Activated CD8-positive, alpha-beta memory T cell treated with anti-CD3 and anti-CD28 coated beads, Interleukin-2, amount 50 U/mL, for 1 hour (primary cell): ENCODE measurements around the gene PTPRG.

Experiments used
- DNase-seq: peaks from one replicate; pipeline ENCODE4 v3.0.0-alpha.2; 2020; ENCODE audit errors: extremely low read depth

The PTPRG gene

DNA sequence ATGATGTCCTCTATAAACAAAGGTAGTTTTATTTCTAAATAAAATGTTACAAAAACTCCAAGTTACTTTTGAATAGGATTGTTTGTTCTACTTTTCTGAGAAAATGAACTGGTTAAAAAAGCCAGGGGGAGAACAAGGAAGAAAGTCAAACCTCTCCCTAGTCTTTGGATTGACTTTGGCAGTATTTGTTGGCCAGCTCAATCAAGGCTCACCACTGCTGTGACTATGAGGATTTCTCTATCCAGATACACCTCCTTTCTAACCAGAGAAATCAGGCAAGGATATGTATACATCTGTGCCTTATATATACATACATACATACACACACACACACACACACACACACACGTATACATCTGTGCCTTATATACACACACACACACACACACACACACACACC, 704.2 kb downstream of the PTPRG start:
- no peak for DNase-seq

- no peak for DNase-seq
Measured at GRCh38 chr3:62266668-62267283, 705.4 kb downstream of the PTPRG start.

DNA sequence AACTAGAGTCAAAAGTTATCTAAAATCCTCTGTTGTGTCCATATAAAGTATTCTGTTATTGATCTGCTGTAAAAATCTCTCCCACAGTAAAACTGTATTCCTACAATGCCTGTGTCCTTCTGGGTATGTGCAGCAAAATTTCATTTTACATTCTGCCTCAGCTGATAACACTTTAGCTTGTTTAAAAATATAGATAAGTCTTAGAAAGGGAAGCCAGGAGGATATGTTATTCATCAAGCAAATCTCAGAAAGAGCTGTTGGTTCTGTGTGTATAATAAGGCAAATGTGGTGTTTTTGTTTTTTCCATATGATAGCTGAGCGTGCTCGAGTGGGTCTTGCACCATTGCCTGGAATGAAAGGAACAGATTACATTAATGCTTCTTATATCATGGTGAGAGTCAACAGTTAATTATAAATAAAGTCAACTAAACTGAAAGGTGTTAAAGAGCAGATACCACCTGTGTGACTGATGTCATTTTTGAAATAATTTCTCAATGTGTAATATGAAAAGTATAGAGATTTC, 715.3 kb downstream of the PTPRG start:
- no peak for DNase-seq

DNA sequence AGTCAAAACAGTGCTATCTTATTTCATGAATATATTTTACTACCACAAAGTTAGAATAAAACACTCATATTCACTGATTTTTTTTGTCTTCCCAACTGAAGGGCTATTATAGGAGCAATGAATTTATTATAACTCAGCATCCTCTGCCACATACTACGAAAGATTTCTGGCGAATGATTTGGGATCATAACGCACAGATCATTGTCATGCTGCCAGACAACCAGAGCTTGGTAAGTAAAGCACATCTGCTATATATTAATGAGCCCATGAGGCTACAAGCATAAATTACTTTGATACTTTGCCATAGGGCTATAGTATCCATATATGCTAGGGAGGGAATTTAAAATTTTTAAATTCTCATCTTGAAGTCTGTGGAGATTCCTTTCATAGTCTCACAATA, 716.1 kb downstream of the PTPRG start:
- DNase-seq = no peak

DNA sequence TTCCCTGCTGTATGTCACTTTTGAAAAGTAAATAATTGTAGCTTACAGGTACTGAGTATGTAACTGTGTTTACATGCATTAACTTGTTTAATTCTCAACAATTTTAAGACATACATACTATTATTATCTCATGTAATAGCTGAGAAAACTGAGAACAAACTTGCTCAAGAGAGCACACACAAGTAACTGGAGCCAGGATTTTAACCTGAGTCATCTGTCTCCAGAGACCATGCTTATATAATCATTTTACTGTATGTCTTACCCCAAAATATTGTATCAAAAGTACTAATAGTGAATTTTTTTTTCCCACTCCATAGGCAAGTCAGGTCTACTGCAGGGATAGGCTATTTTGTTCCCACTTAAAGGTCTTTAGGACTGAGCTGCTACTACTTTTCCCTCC, 716.6 kb downstream of the PTPRG start:
- no peak for DNase-seq

DNA sequence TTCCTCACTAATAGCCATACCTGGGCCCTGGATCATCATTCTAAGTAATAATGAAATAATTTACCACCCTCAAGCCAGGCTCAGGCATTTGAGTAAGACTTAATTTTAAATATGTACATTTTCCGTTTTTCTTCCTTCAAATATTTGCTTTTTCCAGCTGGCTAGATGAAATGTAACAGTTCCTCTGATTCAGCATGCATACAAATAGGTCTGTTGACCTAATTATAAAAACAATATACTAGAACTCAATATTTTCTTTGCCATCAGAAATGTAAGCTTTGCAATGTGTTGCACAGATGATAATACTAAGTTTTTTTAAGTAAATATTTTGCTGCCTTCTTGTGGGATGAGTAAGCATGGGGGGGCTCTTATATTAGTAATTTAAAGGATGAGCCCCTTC, 720.4 kb downstream of the PTPRG start:
- no peak for DNase-seq

DNA sequence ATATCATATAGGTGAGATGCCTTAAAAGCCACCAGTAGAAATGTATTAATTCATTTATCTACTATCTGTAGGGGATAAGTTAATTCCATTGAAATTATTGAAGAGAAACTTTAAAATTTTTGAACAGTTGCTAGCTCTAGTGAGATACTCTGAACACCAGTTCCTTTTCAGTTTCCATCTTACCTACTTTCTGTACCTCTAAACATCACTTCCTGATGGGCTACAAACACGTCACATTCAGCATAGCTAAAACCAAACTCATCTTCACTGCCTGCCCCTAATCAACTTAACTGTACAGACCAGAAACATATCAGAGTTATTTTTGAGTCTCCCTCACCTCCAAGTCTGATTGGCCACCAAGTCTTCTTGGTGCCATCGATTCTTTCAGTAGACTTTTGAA, 723.1 kb downstream of the PTPRG start:
- no peak for DNase-seq

DNA sequence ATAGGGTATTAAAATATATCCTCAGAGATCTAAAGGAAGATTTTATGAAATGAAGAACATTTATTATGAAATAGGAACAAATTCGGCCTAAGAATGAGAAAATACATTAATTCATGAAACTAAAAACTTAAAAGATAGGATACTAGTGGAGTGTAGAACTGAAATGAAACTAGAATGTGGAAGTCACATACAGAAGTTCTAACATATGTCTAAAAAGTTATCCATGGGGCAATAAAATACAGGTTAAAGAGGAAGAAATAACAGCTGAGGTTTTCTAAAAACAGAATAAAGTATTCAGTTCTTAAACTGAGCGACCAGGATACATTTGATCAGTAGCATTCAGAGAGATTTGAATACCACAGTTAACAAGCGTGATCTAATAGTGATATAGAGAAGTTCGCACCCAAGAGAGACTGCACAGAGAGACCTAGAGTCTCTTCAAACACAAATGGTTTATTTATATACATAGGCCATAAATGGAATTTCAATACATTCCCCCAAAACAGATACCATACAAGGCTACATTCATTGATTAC, 726.1 kb downstream of the PTPRG start:
- no peak for DNase-seq

DNA sequence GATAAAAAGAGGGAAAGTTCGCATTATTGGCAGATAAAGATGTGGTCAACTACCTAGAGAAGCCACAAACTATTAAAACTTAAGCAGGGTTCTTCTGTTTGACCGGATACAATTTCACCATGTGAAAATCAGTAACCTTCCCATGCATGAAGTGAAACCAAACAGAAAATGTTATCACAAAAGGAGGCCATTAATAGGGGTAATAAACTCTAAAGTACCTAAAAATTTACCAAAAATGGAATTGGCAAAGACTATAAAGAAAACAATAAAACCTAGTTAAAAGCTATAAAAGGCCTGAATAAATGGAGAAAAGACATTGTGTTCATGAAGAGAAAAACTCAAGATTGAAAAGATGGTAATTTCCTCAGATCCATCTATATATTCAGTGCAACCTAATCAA, 728.6 kb downstream of the PTPRG start:
- no peak for DNase-seq

GRCh38 chr3:62293051-62293780, 731.8 kb downstream of the PTPRG start:
- DNase-seq = no peak

- no peak for DNase-seq
Measured at GRCh38 chr3:62295571-62295970, 734.2 kb downstream of the PTPRG start.

- DNase-seq = no peak
Measured at GRCh38 chr3:62300617-62301016, 739.2 kb downstream of the PTPRG start.

GRCh38 chr3:62312201-62312600, 750.8 kb downstream of the PTPRG start:
- DNase-seq = no peak

DNA sequence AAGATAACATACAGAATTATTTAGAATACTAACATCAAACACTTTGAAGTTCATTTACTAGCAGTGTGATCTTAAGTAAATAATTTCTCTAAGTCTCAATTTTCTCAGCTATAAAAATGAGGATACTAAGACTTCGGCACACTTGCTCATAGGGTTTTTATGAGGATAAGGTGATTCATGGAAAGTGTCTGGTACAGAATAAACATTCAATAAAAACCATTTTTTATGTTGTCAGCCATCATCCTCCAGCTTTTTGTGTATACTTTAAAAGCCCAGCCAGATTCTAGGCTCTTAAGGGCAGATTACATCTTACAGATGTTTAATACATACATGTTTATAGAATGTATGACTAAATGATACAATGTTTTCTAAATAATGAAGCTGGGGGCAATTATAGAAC, 755.2 kb downstream of the PTPRG start:
- DNase-seq = no peak

DNA sequence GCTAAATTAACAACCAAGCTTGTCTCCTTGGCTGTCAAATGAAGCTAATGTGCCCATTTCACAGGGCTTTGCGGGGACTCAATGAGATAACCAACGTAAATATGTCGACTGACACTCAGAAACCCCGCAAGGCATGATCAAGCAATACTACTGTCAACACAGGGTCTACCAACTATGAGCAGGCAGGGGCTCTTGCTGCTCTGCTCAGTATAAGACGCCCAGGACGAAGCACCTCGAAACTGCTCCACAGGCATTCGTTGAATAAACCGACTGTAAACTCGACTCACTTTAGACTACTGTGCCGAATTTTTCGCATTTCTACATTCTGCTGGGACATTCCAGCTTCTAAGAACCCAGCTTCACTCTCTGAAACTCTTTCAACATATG, 757.0 kb downstream of the PTPRG start:
- DNase-seq = no peak

DNA sequence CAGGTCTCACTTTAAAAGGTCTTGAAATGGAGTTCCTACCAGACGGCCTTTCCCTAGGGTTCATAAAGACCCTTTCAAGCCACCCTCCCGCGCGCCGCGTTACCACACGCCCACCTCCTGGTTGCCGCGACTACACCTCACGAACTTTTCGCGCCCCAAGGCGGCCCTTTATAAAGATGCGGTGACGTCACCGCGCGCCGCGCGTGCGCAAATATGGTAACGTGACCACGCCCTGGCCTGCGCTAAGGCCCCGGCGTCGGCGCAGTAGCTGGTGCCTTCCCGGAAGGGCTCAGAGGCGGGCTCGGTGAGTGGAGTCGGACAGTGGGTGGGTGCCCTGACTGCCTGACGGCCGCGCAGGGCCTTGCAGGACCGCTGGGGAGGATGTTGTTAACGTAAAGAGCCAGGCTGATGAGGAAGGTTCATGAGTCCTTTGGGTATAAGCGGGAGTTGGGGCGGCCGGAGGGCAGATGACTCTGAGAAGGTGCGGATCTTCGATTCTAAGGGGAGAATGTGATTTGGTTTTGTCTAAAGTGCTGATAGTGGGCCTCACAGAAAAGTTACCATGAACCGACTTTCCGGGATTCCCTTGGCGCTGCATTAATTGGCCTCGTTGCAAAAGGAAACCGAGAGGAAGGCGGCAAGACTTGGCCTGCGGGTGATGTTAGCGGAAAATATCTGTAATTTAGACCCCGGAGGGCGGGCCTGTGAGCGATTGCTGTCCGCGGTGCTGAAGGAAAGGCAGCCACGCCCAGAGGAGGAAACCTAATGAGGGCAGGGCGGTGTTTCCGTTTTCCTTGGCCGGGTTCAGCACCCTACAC, 757.6 kb downstream of the PTPRG start:
- DNase-seq = no peak

GRCh38 chr3:62319570-62320243, 758.3 kb downstream of the PTPRG start:
- no peak for DNase-seq

DNA sequence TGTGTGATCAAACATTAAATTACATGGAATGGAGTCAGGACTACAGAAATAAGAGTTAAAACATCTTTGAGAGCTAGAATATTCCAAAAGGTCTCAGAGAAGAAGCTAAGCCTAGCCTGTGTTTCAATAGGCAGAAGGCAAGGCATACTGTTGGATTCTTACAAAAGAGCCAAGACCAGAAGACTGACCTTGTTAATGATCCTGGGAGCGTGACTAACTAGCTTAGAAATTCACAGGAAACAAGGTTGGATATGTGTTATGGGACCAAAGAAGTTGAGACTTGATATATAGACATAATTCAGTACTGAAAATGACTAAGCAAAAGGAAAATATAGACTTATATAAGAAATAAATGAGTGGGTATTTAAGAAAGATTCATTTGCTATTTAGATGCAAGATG, 761.9 kb downstream of the PTPRG start:
- no peak for DNase-seq

DNA sequence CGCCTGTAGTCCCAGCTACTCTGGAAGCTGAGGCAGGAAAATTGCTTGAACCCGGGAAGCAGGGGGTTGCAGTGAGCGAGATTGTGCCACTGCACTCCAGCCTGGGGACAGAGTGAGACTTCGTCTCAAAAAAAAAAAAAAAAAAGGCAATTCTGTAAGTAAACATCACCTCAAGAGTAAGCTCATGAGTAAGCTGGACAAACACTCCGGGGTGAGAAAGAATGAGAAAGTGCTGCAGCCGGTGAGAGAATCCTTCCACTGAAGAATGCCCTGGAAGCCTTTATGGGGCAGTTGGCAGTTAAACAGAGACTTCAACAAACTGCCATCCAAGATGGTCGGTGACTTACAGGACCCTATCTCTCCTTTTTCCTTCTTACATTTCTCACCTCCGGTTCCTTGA, 764.5 kb downstream of the PTPRG start:
- DNase-seq = no peak

- DNase-seq = no peak
Measured at GRCh38 chr3:62329971-62330370, 768.6 kb downstream of the PTPRG start.

GRCh38 chr3:62332017-62332416, 770.6 kb downstream of the PTPRG start:
- DNase-seq = no peak

DNA sequence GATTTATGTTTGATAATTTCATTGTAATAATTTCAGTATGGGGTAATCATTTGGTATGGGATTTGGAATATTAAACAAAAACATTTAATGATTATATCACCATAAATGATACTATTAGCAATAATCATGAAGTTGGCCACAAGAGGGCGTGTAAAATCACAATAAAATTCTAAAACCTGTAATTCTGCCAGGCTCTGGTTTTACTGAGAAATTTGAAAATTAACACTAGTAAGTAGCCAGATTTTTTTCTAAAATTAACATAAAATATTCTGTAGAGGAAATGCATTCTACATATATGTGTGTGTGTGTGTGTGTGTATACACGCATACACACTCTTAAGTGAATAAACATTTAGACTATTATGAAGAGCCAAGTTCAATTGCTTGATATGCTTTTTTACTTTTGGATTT, 771.5 kb downstream of the PTPRG start:
- no peak for DNase-seq
